H9 (cell line): ENCODE measurements around the gene MTARC2. TPM values are rescaled to one million over a fixed set of nuclear protein-coding genes. Genes with fewer than 3 reads are reported as not detected.

ENCODE experiments used
- DNase-seq: peaks from one replicate; pipeline ENCODE4 v3.0.0-alpha.2; 2017
- H2AFZ ChIP-seq: one replicate; pipeline ENCODE4 v1.6.1; 2013; ENCODE audit warnings: mild to moderate bottlenecking, low read length, control low read depth, moderate library complexity
- H2AK5ac ChIP-seq: 2 replicates; pipeline ENCODE4 v1.6.1; 2013; ENCODE audit warnings: low read length, control low read depth, mixed read lengths; ENCODE audit not compliant: insufficient read length
- H2BK120ac ChIP-seq: one replicate; pipeline ENCODE4 v1.6.1; 2013; ENCODE audit warnings: low read depth, mild to moderate bottlenecking, low read length, control low read depth, inconsistent platforms; ENCODE audit not compliant: poor library complexity, severe bottlenecking
- H2BK12ac ChIP-seq: 2 replicates; pipeline ENCODE4 v1.6.1; 2013; ENCODE audit warnings: low read length, control low read depth, mixed read lengths, low read depth; ENCODE audit not compliant: insufficient read length
- H2BK15ac ChIP-seq: 2 replicates; pipeline ENCODE4 v1.6.1; 2013; ENCODE audit warnings: low read depth, low read length, control low read depth
- H2BK20ac ChIP-seq: one replicate; pipeline ENCODE4 v1.6.1; 2013; ENCODE audit warnings: low read depth, mild to moderate bottlenecking, low read length, control low read depth, inconsistent platforms; ENCODE audit not compliant: poor library complexity, severe bottlenecking
- H2BK5ac ChIP-seq: 2 replicates; pipeline ENCODE4 v1.6.1; 2013; ENCODE audit warnings: low read length, control low read depth, mixed read lengths; ENCODE audit not compliant: insufficient read length
- H3K14ac ChIP-seq: 2 replicates; pipeline ENCODE4 v1.6.1; 2013; ENCODE audit warnings: low read length, control low read depth; ENCODE audit not compliant: insufficient read depth
- H3K18ac ChIP-seq: 2 replicates; pipeline ENCODE4 v1.6.1; 2013; ENCODE audit warnings: low read depth, mild to moderate bottlenecking, mixed read lengths, low read length, control low read depth; ENCODE audit not compliant: insufficient read length
- H3K23ac ChIP-seq: 2 replicates; pipeline ENCODE4 v1.6.1; 2013; ENCODE audit warnings: low read length, control low read depth, mixed read lengths, low read depth; ENCODE audit not compliant: insufficient read length
- H3K23me2 ChIP-seq: 2 replicates; pipeline ENCODE4 v1.6.1; 2013; ENCODE audit warnings: low read depth, mild to moderate bottlenecking, mixed read lengths, low read length, control low read depth; ENCODE audit not compliant: insufficient read length, poor library complexity, severe bottlenecking
- H3K27ac ChIP-seq: 2 replicates; pipeline ENCODE4 v1.5.1; 2013; ENCODE audit warnings: low read length, control low read depth, mixed read lengths, low read depth; ENCODE audit not compliant: insufficient read length
- H3K27me3 ChIP-seq: 2 replicates; pipeline ENCODE4 v1.6.1; 2013; ENCODE audit warnings: low read length, control low read depth, inconsistent platforms; ENCODE audit not compliant: insufficient read depth
- H3K4ac ChIP-seq: 2 replicates; pipeline ENCODE4 v1.6.1; 2013; ENCODE audit warnings: low read depth, mild to moderate bottlenecking, control low read depth, inconsistent platforms, low read length, moderate library complexity
- H3K4me1 ChIP-seq: 2 replicates; pipeline ENCODE4 v1.6.1; 2013; ENCODE audit warnings: low read length, control low read depth, inconsistent platforms; ENCODE audit not compliant: insufficient read depth
- H3K4me2 ChIP-seq: 2 replicates; pipeline ENCODE4 v1.6.1; 2013; ENCODE audit warnings: low read length, control low read depth, mixed read lengths; ENCODE audit not compliant: insufficient read length, insufficient read depth
- H3K56ac ChIP-seq: 2 replicates; pipeline ENCODE4 v1.6.1; 2013; ENCODE audit warnings: low read depth, mild to moderate bottlenecking, mixed read lengths, low read length, control low read depth; ENCODE audit not compliant: insufficient read length
- H3K79me1 ChIP-seq: 2 replicates; pipeline ENCODE4 v1.6.1; 2013; ENCODE audit warnings: low read depth, mild to moderate bottlenecking, moderate library complexity, low read length, control low read depth, inconsistent platforms; ENCODE audit not compliant: insufficient read depth, poor library complexity, severe bottlenecking
- H3K79me2 ChIP-seq: 2 replicates; pipeline ENCODE4 v1.6.1; 2013; ENCODE audit warnings: low read length, control low read depth, inconsistent platforms; ENCODE audit not compliant: insufficient read depth
- H3K9ac ChIP-seq: 2 replicates; pipeline ENCODE4 v1.6.1; 2013; ENCODE audit warnings: low read length, control low read depth, mixed read lengths; ENCODE audit not compliant: insufficient read length; ENCODE audit errors: extremely low read depth
- H3K9me3 ChIP-seq: one replicate; pipeline ENCODE4 v1.6.1; 2013; ENCODE audit warnings: low read depth, low read length, inconsistent platforms; ENCODE audit not compliant: control insufficient read depth
- H3T11ph ChIP-seq: one replicate; pipeline ENCODE4 v1.6.1; 2013; ENCODE audit warnings: mild to moderate bottlenecking, low read length, control low read depth, inconsistent platforms
- H4K20me1 ChIP-seq: one replicate; pipeline ENCODE4 v1.6.1; 2013; ENCODE audit not compliant: control insufficient read depth, insufficient read length, insufficient read depth
- H4K5ac ChIP-seq: 2 replicates; pipeline ENCODE4 v1.6.1; 2013; ENCODE audit warnings: low read depth, mild to moderate bottlenecking, mixed read lengths, low read length, control low read depth; ENCODE audit not compliant: insufficient read length
- H4K8ac ChIP-seq: replicated peaks from 2 replicates; pipeline ENCODE4 v1.6.1; 2013; ENCODE audit warnings: low read length, control low read depth, mixed read lengths, low read depth; ENCODE audit not compliant: insufficient read length
- H4K91ac ChIP-seq: 2 replicates; pipeline ENCODE4 v1.6.1; 2013; ENCODE audit warnings: low read depth, mild to moderate bottlenecking, moderate library complexity, mixed read lengths, low read length, control low read depth; ENCODE audit not compliant: insufficient read length
- H3K27ac Mint-ChIP-seq, 3 experiments: 2 replicates in 2 of 3; 3 replicates in 1 of 3; pipeline ENCODE4 v1.8.0; 2020 to 2021; ENCODE audit warnings: mixed read lengths in 3 of 3, mild to moderate bottlenecking in 1 of 3, moderate library complexity in 1 of 3
- H3K27me3 Mint-ChIP-seq: 2 replicates; pipeline ENCODE4 v1.8.0; 2021; ENCODE audit warnings: low read depth, mild to moderate bottlenecking, moderate library complexity, mixed read lengths
- H3K36me3 Mint-ChIP-seq, 3 experiments: 2 replicates in 2 of 3; 3 replicates in 1 of 3; pipeline ENCODE4 v1.8.0; 2020 to 2021; ENCODE audit warnings: low read depth in 3 of 3, mixed read lengths in 3 of 3; ENCODE audit not compliant: insufficient read depth in 1 of 3
- H3K4me1 Mint-ChIP-seq, 2 experiments: 2 replicates each; pipeline ENCODE4 v1.8.0; 2020; ENCODE audit warnings: mixed read lengths in 2 of 2
- H3K4me3 Mint-ChIP-seq, 2 experiments: 2 replicates in 1 of 2; 3 replicates in 1 of 2; pipeline ENCODE4 v1.8.0; 2020 to 2021; ENCODE audit warnings: mild to moderate bottlenecking in 2 of 2, mixed read lengths in 2 of 2, moderate library complexity in 1 of 2
- H3K9me3 Mint-ChIP-seq, 2 experiments: 2 replicates in 1 of 2; 3 replicates in 1 of 2; pipeline ENCODE4 v1.8.0; 2020; ENCODE audit warnings: mild to moderate bottlenecking in 2 of 2, mixed read lengths in 2 of 2, moderate library complexity in 1 of 2
- WGBS: extraction: QIAGEN DNeasy Blood & Tissue Kit; methylation state at CpG from one replicate; pipeline ENCODE4 v1.1.7; 2013; ENCODE audit warnings: missing lambda C conversion rate, low lambda C conversion rate, mixed read lengths; ENCODE audit not compliant: insufficient read length; ENCODE audit errors: extremely low coverage; 5-methylcytosine and 5-hydroxymethylcytosine counted together
- total RNA-seq: library from RNA; stranded (reverse); gene quantifications from 2 replicates; pipeline ENCODE4 v1.2.1, GENCODE V29; 2021
- TF ChIP-seq, protein P1 (sequence below): fragments of 200-600 bp; sonication (generic); conservative IDR thresholded peaks from 3 replicates; pipeline ENCODE4 v1.8.0; 2021; ENCODE audit warnings: antibody characterized with exemption, mild to moderate bottlenecking

The MTARC2 gene
- total RNA-seq, 1 experiment from 2014 or later: 7.7 TPM

DNA sequence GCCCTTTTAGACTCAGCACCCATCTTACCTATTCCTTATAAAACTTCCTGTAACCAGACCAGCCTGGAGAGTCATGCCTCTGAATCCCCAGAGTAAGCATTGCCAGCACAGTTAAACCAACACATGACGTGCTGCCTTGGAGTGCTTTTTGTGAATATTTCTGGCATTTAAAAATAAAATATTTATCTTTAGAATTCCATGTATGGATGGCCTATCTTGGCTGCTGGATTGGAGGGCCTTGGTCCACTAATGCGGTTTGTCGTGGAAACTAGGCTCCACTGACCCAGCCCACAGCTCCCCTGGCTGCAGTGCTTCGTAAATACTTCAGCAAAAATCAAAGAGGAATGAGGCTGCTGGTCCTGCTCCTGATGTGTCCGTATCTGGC lies 56.1 kb downstream of the MTARC2 start:
- no peak overlapping the region for H3K9ac ChIP-seq
- no peak overlapping the region for H3K4me3 Mint-ChIP-seq

More for the DNA sequence above, 56.1 kb downstream of the MTARC2 start:
- no peak overlapping the region for H2AFZ ChIP-seq
- H3K4me1 ChIP-seq: no peaks in the 10 kb centered on the region
- H2BK120ac ChIP-seq: no peak overlapping the region
- no peak overlapping the region for H3K4me2 ChIP-seq
- no peak overlapping the region for H4K8ac ChIP-seq
- H3K56ac ChIP-seq: no peak overlapping the region
- no peak overlapping the region for H2BK20ac ChIP-seq
- no peak overlapping the region for H3K4ac ChIP-seq
- H4K20me1 ChIP-seq: no peaks in the 10 kb centered on the region
- H2BK12ac ChIP-seq: no peak overlapping the region
- WGBS: no CpG with 5 or more reads among the region's 5 CpGs
- Mint-ChIP-seq H3K27me3 (no peaks in the 10 kb centered on the region), H3K36me3 (peaks cover 9 to 58% (median 37%) of the 10 kb centered on the region in 3 experiments; a peak in 6 of 7 replicates), H3K4me1 (peaks cover 4 to 12% of the 10 kb centered on the region in 2 experiments; a peak in 3 of 4 replicates), H3K27ac (peak overlapping the region in 1 of 3 experiments; percentile 35; a peak in 1 of 7 replicates), H3K9me3 (no peaks in the 10 kb centered on the region)
- no peaks in the 10 kb centered on the region for H3K9me3 ChIP-seq
- TF ChIP-seq, protein P1, sequence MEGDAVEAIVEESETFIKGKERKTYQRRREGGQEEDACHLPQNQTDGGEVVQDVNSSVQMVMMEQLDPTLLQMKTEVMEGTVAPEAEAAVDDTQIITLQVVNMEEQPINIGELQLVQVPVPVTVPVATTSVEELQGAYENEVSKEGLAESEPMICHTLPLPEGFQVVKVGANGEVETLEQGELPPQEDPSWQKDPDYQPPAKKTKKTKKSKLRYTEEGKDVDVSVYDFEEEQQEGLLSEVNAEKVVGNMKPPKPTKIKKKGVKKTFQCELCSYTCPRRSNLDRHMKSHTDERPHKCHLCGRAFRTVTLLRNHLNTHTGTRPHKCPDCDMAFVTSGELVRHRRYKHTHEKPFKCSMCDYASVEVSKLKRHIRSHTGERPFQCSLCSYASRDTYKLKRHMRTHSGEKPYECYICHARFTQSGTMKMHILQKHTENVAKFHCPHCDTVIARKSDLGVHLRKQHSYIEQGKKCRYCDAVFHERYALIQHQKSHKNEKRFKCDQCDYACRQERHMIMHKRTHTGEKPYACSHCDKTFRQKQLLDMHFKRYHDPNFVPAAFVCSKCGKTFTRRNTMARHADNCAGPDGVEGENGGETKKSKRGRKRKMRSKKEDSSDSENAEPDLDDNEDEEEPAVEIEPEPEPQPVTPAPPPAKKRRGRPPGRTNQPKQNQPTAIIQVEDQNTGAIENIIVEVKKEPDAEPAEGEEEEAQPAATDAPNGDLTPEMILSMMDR: no peak
- H3K23ac ChIP-seq: no peak overlapping the region
- H3T11ph ChIP-seq: no peak overlapping the region
- no peaks in the 10 kb centered on the region for H3K27me3 ChIP-seq
- H4K5ac ChIP-seq: no peak overlapping the region
- no peak overlapping the region for H2BK15ac ChIP-seq
- no peak overlapping the region for H3K14ac ChIP-seq
- H4K91ac ChIP-seq: no peak overlapping the region
- H3K23me2 ChIP-seq: no peaks in the 10 kb centered on the region
- no peak overlapping the region for H2BK5ac ChIP-seq
- no peak for DNase-seq
- H3K27ac ChIP-seq: no peak overlapping the region
- no peak overlapping the region for H3K18ac ChIP-seq
- no peaks in the 10 kb centered on the region for H3K79me1 ChIP-seq
- no peak overlapping the region for H2AK5ac ChIP-seq
- no peaks in the 10 kb centered on the region for H3K79me2 ChIP-seq
